ENCODE measurements around the gene CNTF. TPM values are rescaled to one million over a fixed set of nuclear protein-coding genes. Genes with fewer than 3 reads are reported as not detected.

Gene CNTF
- total and polyA plus RNA-seq, 10 of the 15 experiments (the other 5 are each of a cell fraction or from before 2014, with no cell fraction given): 0.16 to 2.3 (median 0.73) TPM

GRCh38 chr11:58577555-58578135 lies 44.8 kb upstream of the CNTF start (continued):
- TF ChIP-seq CTCF (IDR thresholded peaks at IDR 0.05 in 2 of 3, conservative IDR thresholded peaks at IDR 0.05 in 1 of 3; ENCODE audit: control insufficient read depth in 2 of 3, extremely low read depth in 1 of 3, insufficient read depth in 1 of 3, low read depth in 3 of 3, low read length in 3 of 3) (no peak), ZNF207 (IDR thresholded peaks at IDR 0.05; ENCODE audit: borderline replicate concordance) (peak; percentile 90), CHD2 (IDR thresholded peaks at IDR 0.05; ENCODE audit: borderline replicate concordance, low read depth, low read length) (peak; percentile 65; the same call in 1 of the 2 replicates), BMI1 (IDR thresholded peaks at IDR 0.05; ENCODE audit: borderline replicate concordance) (peak; percentile 65; the same call in 1 of the 2 replicates), CBX3 (IDR thresholded peaks at IDR 0.05; ENCODE audit: borderline replicate concordance, low read depth) (no peak), E2F8 (IDR thresholded peaks at IDR 0.05; ENCODE audit: low read depth, partially characterized antibody) (no peak), BACH1 (IDR thresholded peaks at IDR 0.05; ENCODE audit: borderline replicate concordance) (0 out of 2 replicates have a peak, but pooled peaks have one; percentile 40), PAX5 (IDR thresholded peaks at IDR 0.05; ENCODE audit: borderline replicate concordance, low read depth, low read length) (peak; percentile 90), POLR2AphosphoS5 (IDR thresholded peaks at IDR 0.05; ENCODE audit: low read length) (peak; percentile 97)

Data from GM12878 (cell line).